SW 1271 (cell line): ENCODE measurements around the gene SIL1.

Source experiments
- DNase-seq, 2 experiments: peaks; one replicate each; lab custom pipeline; 2025; lab: John Stamatoyannopoulos, UW

Gene SIL1

GRCh38 chr5:138943599-138944173, 254.5 kb downstream of the SIL1 start:
- DNase-seq, result no peak

DNA sequence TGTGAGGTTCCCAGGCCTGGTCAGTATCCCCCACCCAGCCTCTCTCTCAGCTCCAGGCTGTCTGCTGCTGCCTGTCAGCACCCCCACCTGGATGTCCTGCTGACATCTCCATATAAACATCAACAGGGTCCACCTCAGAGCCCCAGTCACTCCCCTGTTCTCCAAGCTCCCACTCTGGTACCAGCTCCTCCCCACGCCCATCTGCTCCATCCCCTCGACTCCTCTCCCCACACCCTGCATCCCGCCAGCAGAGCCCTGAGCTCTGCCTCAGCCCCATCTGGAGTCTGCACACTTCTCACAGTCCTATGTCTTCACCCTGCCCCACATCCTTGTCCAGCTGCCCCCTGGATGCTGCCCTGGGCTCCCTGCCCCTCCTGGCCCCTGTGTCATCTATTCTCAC, 255.3 kb downstream of the SIL1 start:
- no peak for DNase-seq

DNA sequence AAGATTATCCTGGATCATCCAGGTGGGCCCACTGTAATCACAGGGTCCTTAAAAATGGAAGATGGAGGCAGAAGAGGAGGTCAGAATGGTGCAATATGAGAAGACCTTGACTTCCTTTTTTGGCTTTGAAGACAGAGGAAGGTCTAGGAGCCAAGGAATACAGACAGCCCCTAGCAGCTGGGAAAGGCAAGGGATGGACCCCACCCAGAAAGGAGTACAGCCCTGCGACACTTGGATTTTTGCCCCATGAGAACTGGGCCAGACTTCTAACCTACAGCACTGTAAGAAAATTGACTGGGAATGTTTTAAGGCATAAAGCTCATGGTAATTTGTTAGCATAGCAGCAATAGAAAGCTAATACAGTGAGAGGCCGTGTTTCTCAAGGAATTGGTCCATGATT, 256.1 kb downstream of the SIL1 start:
- no peak for DNase-seq

DNA sequence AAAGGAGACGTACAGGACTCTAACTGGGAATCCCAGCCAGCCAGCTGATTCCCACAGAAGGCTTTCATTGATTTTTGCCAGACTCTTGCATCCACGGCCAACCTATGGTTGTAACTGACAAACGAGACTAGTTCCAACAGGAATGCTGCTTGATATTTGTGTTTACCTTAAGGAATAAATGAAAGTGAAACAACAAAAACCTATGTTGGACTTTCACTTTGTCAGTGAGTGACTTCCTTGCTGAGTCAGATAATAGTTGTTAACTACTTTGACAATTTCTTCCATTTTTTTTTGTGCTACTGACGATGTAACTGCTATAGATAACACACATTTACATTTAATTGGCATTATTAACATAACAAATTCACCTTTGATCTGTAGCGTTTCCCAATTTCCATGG, 259.6 kb downstream of the SIL1 start:
- no peak for DNase-seq

DNA sequence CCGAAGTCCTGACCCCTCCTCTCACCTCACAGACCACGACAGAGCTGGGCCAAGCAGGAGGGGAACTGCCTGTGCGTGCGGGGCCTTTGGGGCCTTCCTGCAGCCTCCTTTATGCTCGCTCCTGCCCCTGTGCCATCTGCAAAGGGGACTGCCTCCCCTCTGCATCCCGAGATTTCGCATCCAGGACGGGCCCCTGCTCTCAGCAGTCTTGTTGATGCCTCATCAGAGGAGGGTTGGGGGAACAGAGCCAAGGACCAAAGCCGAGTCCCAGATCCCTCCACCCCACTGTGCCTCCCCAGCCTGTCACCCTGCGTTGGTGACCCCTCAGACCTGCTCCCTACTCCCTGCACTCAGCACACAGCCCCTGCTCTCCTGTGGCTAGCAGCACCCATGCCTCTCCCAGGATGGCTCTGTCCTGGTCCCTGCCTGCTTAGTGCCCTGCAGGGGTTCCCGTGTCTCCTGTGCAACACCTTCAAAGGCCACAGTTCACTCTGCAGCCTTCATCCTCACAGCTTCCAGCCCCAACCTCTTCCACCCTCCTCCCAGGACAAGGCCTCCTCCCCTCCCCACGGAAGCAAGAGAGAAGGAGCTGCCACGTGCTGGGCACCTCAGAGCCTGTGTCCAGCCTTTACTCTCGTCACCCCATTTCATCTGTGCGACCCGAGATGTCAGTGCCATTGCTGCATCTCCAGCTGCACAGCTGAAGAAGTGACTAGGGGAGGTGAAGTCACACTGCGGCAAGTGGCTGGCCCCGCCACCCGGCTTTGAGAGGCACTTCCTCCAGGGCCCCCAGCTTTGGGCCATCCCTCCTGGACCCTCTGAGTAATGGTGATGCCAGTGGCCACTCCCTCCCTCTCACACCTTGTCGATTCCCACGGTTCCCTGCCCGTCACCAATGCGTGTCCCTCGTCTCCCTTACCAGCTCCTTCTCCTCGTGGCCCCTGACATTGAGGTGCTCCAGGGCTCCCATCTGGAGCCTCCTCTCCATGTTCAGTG, 260.5 kb downstream of the SIL1 start:
- no peak for DNase-seq

GRCh38 chr5:138936968-138937345, 261.2 kb downstream of the SIL1 start:
- no peak for DNase-seq

DNA sequence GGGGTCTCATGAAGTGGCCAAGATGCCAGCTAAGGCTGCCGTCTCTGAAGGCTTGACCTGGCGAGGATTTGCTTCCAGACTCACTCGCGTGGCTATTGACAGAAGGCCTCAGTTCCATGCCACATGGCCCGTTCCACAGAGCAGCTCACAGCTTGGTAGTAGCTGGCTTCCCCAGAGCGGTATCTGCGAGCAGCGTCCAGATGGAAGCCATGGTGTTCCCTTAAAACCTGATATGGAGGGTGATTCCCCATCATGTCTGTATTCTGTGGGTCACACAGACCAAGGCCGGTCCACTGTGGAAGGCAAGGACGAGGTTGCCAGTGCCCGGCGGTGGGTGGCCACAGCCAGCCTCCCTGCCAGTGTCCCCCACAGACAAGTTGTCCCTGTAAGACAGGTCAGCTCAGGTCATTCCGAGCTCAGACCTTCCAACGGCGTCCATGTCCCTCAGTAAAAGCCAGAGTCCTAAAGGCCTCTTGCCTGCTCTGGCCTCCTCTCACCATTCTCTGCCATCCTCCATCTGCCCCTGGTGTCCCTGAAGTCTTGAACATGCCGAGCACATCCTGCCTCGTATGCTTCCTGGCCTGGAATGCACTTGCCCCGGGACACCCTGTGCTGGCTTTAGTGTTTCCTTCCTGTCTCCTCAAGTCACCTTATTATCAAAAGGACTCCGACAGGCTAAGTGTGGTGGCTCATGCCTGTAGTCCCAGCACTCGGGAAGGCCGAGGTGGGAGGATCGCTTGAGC, 261.8 kb downstream of the SIL1 start:
- no peak for DNase-seq

DNA sequence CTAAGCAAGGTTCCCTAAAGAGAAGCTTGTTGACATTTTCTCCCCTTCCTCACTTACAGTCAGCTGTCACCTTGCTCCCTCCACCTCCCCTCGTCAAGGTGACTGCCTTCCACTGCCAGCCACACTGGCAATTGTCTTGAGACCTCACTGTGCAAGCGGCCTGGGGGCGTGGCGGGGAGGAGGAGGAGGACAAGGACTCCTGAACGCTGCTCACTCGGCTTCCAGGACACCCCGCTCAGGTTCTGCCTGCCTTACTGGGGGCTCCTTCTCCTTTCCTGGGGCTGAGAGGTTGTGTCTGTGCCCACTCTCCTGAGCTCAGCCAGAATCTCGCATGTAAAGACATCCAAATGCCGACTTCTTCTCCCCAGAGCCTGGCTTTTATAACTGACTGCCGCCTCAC, 262.7 kb downstream of the SIL1 start:
- no peak for DNase-seq

DNA sequence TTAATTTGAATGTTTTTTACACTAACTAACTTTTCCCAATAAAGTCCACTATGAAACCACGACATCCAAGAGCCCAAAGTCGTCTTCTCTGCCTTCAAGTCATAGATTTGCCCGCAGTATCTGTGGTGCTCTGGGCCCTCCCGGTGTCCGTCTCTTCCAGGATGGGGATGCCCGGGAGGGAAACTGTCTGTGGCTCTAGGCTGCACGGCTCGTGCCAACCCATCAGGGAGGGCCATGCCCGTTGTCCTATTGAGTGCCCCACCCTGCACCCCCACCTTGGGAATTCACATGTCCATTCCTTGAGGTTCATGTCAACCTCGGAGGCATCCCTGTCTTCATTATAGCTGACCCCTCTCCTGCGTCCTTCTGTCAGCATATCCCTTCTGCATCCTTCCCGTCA, 263.2 kb downstream of the SIL1 start:
- no peak for DNase-seq

DNA sequence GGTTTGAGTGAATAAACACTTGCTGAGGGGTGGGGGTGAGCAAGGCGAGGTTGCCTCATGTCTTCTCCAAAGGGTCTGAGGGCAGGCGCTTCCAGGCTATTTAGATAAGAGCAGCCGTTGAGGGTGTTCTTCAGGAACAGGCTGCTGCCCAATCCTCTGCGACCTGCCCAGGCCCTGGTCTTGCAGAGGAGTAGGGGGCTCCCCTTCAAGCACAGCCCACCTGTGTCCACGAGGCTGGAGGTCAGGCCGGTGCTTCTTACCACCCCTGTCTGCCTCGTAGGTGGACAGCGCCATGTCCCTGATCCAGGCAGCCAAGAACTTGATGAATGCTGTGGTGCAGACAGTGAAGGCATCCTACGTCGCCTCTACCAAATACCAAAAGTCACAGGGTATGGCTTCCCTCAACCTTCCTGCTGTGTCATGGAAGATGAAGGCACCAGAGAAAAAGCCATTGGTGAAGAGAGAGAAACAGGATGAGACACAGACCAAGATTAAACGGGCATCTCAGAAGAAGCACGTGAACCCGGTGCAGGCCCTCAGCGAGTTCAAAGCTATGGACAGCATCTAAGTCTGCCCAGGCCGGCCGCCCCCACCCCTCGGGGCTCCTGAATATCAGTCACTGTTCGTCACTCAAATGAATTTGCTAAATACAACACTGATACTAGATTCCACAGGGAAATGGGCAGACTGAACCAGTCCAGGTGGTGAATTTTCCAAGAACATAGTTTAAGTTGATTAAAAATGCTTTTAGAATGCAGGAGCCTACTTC, 264.5 kb downstream of the SIL1 start:
- no peak for DNase-seq

DNA sequence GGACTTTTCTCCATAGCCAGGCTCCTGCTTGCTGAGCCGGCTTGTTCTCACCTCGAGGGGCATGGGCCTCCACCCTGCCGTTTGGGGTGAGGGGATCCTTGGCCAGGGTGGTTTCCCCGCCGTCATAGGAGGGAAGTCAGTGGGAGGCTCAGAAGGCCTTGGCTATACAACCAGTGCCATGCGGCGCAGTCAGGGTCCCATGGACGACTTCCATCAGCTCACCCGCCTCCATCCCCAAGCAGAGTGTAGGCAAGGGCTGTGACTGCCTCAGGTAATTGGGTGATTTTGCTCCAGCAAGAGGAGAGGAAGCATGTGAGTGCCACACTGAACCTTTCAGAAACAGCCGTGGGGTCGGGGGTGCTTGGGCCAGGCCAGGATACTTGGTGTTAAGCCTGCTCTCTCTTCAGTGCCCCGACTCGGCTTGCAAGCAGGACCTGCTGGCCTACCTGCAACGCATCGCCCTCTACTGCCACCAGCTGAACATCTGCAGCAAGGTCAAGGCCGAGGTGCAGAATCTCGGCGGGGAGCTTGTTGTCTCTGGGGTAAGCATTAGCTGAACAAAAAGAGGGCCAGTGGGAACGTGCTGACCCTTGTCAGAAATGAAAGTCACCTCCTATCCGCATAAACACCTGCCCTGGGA, 265.9 kb downstream of the SIL1 start:
- DNase-seq, result peak in 1 of 2 experiments; percentile 18

DNA sequence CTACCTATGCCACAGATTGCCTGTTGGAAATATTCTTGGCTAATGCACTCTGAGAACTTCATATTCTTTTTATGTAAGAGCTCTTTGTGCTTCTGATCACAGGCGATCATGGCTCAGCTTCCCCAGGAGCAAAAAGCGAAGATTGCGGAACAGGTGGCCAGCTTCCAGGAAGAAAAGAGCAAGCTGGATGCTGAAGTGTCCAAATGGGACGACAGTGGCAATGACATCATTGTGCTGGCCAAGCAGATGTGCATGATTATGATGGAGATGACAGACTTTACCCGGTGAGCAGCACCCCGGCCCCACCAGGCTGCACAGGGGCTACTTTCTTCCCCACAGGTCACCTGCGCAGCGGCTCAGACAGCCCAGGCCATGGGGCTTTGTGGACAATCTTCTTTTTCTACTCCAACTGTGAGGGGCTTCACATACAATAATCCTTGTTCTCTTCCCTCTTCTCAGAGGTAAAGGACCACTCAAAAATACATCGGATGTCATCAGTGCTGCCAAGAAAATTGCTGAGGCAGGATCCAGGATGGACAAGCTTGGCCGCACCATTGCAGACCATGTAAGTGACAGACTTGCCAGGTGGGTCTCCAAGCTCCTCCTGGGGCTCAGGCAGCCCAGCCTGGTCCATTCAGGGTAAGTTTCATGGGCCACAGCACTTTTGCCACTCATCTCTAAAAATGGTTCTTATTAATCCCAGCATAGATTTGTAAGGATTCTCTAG, 267.6 kb downstream of the SIL1 start:
- DNase-seq, result no peak

GRCh38 chr5:138929571-138929955, 268.6 kb downstream of the SIL1 start:
- DNase-seq, result no peak

DNA sequence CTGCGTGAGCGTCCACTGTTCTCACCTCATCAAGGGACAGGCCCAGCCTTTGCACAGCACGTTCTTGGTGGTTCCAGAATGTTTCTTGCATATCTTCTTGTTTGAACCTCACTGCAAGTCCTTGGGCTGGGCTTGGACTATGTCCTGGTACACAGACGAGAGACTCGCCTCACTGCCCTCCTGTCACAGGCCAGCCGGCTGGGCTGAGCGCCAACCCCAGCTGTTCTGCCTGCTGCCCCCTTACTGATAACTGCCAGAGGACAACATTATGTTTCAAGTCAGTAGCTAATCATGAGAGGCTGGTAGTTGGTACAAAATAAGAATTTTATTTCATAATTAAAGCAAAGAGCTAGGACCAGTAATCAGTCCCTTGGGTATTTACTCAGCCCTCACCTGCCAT, 270.2 kb downstream of the SIL1 start:
- DNase-seq, result no peak

DNA sequence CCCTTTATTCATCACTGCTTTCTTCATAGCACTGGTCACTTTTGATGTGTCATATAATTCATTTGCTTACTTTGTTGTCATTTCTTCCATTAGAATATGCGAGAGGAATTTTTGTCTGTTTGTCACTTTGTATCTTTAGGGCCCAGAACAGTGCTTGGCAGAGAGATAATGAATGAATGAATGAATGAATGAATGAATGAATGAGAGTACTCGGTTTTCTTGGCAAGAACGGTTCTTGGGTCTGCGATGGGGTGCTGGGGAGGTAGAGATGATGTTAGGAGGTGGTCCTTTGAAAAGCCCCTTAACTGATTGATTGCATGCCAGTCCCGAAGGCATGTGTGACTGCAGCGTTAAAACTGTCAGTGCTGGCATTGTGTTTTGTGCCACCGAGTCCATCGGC, 270.6 kb downstream of the SIL1 start:
- no peak for DNase-seq

DNA sequence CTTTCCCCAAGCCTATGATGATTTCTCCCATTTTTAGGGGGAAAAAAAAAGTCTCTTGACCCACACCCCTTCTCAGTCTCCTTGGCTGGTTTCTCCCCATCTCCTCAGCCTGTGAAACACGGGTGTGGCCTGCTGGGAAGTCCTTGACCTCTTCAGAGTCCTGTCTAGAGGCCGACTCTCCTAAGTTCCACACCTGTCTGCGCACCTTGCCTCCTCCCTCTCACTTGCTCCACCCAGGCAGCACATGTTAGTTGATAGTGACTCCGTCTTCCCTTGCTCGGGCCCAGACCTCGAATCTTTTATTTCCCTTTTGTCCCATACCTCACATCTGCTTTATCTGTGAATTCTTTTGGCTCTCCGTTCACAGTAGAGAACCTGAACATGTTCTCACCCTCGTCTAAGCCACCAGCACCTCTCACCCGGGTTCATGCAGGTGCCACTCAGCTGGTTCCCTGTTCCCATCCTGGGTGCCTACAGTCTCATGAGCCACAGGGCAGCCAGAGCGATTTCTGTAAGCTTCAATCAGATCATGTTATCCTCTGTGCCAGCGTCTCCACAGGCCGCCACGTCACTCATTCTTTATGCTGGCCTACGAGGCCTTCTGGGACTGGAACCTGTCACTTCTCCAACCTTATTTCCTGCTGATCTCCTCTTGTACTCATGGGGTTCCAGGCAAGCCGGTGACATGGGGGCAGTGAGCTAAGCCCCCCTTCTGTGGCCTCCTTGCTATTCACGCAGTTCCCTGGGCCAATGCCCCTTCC, 271.3 kb downstream of the SIL1 start:
- no peak for DNase-seq

DNA sequence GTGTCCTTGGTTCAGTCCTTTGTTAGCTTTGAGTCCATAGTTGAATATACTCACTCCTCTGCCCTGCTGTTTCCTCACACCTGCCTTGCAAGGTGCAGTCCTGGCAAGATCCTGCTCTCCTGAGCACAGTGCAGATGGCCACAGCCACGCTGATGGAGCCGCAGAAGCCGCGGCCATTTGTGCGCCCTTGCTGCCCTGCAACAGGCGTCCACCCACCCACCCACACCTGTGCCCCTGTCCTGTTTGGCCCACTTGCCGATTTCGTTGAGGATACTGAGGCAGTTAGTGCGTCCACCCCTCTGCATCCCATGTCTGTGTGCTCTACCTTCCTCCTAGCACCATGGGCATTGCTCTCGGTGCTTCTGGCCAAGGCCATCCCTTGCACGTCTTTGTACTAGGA, 271.9 kb downstream of the SIL1 start:
- DNase-seq, result no peak

GRCh38 chr5:138925090-138925635, 273.0 kb downstream of the SIL1 start:
- DNase-seq, result no peak

DNA sequence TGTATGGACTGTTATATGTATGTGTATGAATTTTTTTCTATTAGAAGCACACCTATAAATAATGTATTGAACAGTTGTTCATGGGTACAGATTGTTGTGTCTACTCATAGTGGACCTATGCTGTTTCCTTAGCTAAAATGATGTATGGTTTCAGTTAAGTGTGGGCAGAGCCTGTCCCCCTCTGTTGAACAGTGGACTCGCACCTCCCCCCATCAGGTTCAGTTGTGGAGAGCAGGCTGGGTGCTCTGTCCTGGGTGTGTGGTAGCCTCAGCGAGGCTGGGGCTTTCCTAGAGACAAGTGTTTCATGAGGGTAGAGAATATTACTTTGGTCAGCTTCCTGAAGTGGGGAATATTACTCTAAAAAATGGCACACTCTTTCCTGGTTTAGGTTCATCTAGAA, 275.7 kb downstream of the SIL1 start:
- no peak for DNase-seq

- DNase-seq, result peak in 1 of 2 experiments; percentile 15
Observed at GRCh38 chr5:138921362-138921761, 276.8 kb downstream of the SIL1 start.
